WTC11 (cell line): ENCODE measurements around the gene RGCC. TPM values are rescaled to one million over a fixed set of nuclear protein-coding genes. Genes with fewer than 3 reads are reported as not detected.

Experiments used
- ATAC-seq: fragments of 200-7000 bp; cut with Tn5 transposase; 2 replicates; pipeline ENCODE4 v1.10.0; 2021; ENCODE audit warnings: mild to moderate bottlenecking, moderate library complexity
- CTCF ChIA-PET: fragments of 300-600 bp; sonication (Branson Sonifier 250); formaldehyde crosslinking; loops from one replicate; lab custom pipeline; 2021; ENCODE audit warnings: antibody characterized with exemption; lab: Charles Lee
- POLR2A ChIA-PET: fragments of 350-600 bp; sonication (Branson Sonifier 250); formaldehyde crosslinking; loops from one replicate; lab custom pipeline; 2021; ENCODE audit warnings: antibody characterized with exemption; lab: Charles Lee
- DNase-seq: peaks from one replicate; pipeline ENCODE4 v3.0.0; 2021; ENCODE audit warnings: low spot score
- H3K27ac Mint-ChIP-seq: 2 replicates; pipeline ENCODE4 v1.8.0; 2021; ENCODE audit warnings: mixed read lengths
- H3K27me3 Mint-ChIP-seq: 2 replicates; pipeline ENCODE4 v1.8.0; 2021; ENCODE audit warnings: low read depth, mild to moderate bottlenecking, moderate library complexity, mixed read lengths
- H3K36me3 Mint-ChIP-seq: 2 replicates; pipeline ENCODE4 v1.8.0; 2021; ENCODE audit warnings: mixed read lengths
- H3K4me1 Mint-ChIP-seq: 2 replicates; pipeline ENCODE4 v1.8.0; 2022; ENCODE audit warnings: mixed read lengths
- H3K4me3 Mint-ChIP-seq: 2 replicates; pipeline ENCODE4 v1.8.0; 2021; ENCODE audit warnings: mild to moderate bottlenecking, moderate library complexity, mixed read lengths
- H3K9me3 Mint-ChIP-seq: 2 replicates; pipeline ENCODE4 v1.8.0; 2021; ENCODE audit warnings: mixed read lengths
- ARID4B ChIP-seq: sonication (generic); formaldehyde crosslinking; IDR thresholded peaks from 2 replicates; pipeline ENCODE4 v1.8.0; 2023; ENCODE audit warnings: missing genetic modification reagents, mild to moderate bottlenecking, borderline replicate concordance
- ATF2 ChIP-seq: sonication (generic); formaldehyde crosslinking; IDR thresholded peaks from 2 replicates; pipeline ENCODE4 v1.8.1; 2022; ENCODE audit warnings: low read depth, missing genetic modification reagents, borderline replicate concordance
- E2F1 ChIP-seq: sonication (generic); formaldehyde crosslinking; IDR thresholded peaks from 2 replicates; pipeline ENCODE4 v1.8.0; 2022; ENCODE audit warnings: mild to moderate bottlenecking, missing genetic modification reagents
- ESRRA ChIP-seq: sonication (generic); formaldehyde crosslinking; IDR thresholded peaks from 2 replicates; pipeline ENCODE4 v1.8.1; 2022; ENCODE audit warnings: mild to moderate bottlenecking, missing genetic modification reagents, borderline replicate concordance
- IRF1 ChIP-seq: sonication (generic); formaldehyde crosslinking; IDR thresholded peaks from 2 replicates; pipeline ENCODE4 v1.8.0; 2023; ENCODE audit warnings: missing genetic modification reagents
- MXD4 ChIP-seq: fragments of 250-450 bp; sonication (Bioruptor Pico); IDR thresholded peaks from 2 replicates; pipeline ENCODE4 v1.8.0; 2021; ENCODE audit warnings: mild to moderate bottlenecking, moderate library complexity, borderline replicate concordance
- NFE2L1 ChIP-seq: sonication (generic); formaldehyde crosslinking; IDR thresholded peaks from 2 replicates; pipeline ENCODE4 v1.8.1; 2023; ENCODE audit warnings: missing genetic modification reagents
- RORB ChIP-seq: fragments of 250-450 bp; sonication (Bioruptor Pico); IDR thresholded peaks from 2 replicates; pipeline ENCODE4 v1.9.0; 2021; ENCODE audit warnings: mild to moderate bottlenecking
- TP53 ChIP-seq: sonication (generic); formaldehyde crosslinking; IDR thresholded peaks from 2 replicates; pipeline ENCODE4 v1.8.1; 2023; ENCODE audit warnings: mild to moderate bottlenecking, missing genetic modification reagents
- total RNA-seq: library from RNA; stranded (reverse); gene quantifications from 3 replicates; pipeline ENCODE4 v1.2.3, GENCODE V29; 2021

Gene RGCC
- total RNA-seq, 1 experiment from 2014 or later: 0.48 TPM

GRCh38 chr13:41513600-41513999 lies 56.2 kb downstream of the RGCC start:
- 0 out of 2 replicates have a peak, but pooled peaks cover 3% of the 10 kb centered on the region for H3K36me3 Mint-ChIP-seq
- ChIA-PET CTCF (no interaction called here), POLR2A (no interaction called here)

GRCh38 chr13:41514853-41515395 lies 57.6 kb downstream of the RGCC start:
- Mint-ChIP-seq H3K9me3 (peaks cover 28% of the 10 kb centered on the region), H3K27ac (no peak overlapping the region), H3K36me3 (0 out of 2 replicates have a peak, but pooled peaks cover 3% of the 10 kb centered on the region), H3K4me1 (no peaks in the 10 kb centered on the region), H3K27me3 (no peaks in the 10 kb centered on the region; the same call in 1 of the 2 replicates), H3K4me3 (no peak overlapping the region)
- ChIA-PET CTCF (no interaction called here), POLR2A (no interaction called here)
- ATAC-seq: no peak
- DNase-seq: no peak
- TF ChIP-seq ARID4B: no peak

More at GRCh38 chr13:41513600-41513999, 56.2 kb downstream of the RGCC start:
- Mint-ChIP-seq H3K4me1 (no peaks in the 10 kb centered on the region), H3K9me3 (peaks cover 16% of the 10 kb centered on the region), H3K27ac (no peak overlapping the region), H3K27me3 (no peaks in the 10 kb centered on the region; the same call in 1 of the 2 replicates), H3K4me3 (no peak overlapping the region)
- DNase-seq: no peak
- no peak for ATAC-seq
- no peak for TF ChIP-seq RORB (CRISPR knock-in tag)
- no peak for TF ChIP-seq ARID4B
- no peak for TF ChIP-seq E2F1 (CRISPR knock-in tag)
- TF ChIP-seq ESRRA: no peak
- no peak for TF ChIP-seq ATF2
- no peak for TF ChIP-seq TP53 (CRISPR knock-in tag)
- TF ChIP-seq, all 79 proteins: peak for 0

GRCh38 chr13:41515491-41516139 lies 58.3 kb downstream of the RGCC start:
- ATAC-seq (no peak), DNase-seq (no peak)
- Mint-ChIP-seq H3K36me3 (0 out of 2 replicates have a peak, but pooled peaks cover 3% of the 10 kb centered on the region), H3K4me1 (no peaks in the 10 kb centered on the region), H3K4me3 (no peak overlapping the region), H3K27me3 (no peaks in the 10 kb centered on the region; the same call in 1 of the 2 replicates), H3K27ac (no peak overlapping the region), H3K9me3 (peaks cover 28% of the 10 kb centered on the region)
- ChIA-PET POLR2A (no interaction called here), CTCF (no interaction called here)
- TF ChIP-seq NFE2L1 (CRISPR knock-in tag): no peak
- TF ChIP-seq MXD4: no peak
- TF ChIP-seq ATF2: no peak
- TF ChIP-seq ARID4B: no peak
- no peak for TF ChIP-seq IRF1
